OCI-LY3 (cell line): Measurements from ENCODE around the gene KIFAP3.
A peak's percentile ranks its signal among the peaks of the same experiment; 100 is the strongest.
"Not testable (repeated sequence)": the region's sequence is repeated elsewhere in the genome, so short reads cannot be mapped to it uniquely, and the experiment has no call there.

Experiments
- H2AFZ ChIP-seq: fragments of 200-600, 300-600 bp; shearing (Covaris generic); 2 replicates; pipeline ENCODE4 v1.6.0; 2014; ENCODE audit warnings: antibody characterized with exemption, low read depth, low read length
- H3K27ac ChIP-seq: fragments of 200-600, 300-600 bp; sonication (generic); 2 replicates; pipeline ENCODE4 v1.5.1; 2014; ENCODE audit warnings: mild to moderate bottlenecking, low read length, moderate library complexity, mixed read lengths
- H3K27me3 ChIP-seq: fragments of 200-600, 300-600 bp; sonication (generic); 2 replicates; pipeline ENCODE4 v1.6.1; 2014; ENCODE audit warnings: low read depth, low read length, mixed read lengths
- H3K36me3 ChIP-seq: fragments of 200-600, 300-600 bp; sonication (generic); replicated peaks from 2 replicates; pipeline ENCODE3; 2014; ENCODE audit warnings: low read depth, low read length, mixed read lengths
- H3K4me1 ChIP-seq: fragments of 300-600, 200-600 bp; sonication (generic); 2 replicates; pipeline ENCODE4 v1.6.1; 2014; ENCODE audit warnings: low read length, mixed read lengths
- H3K4me2 ChIP-seq: fragments of 200-600, 300-600 bp; sonication (generic); 2 replicates; pipeline ENCODE4 v1.6.1; 2014; ENCODE audit warnings: low read length, mixed read lengths
- H3K4me3 ChIP-seq: fragments of 300-600, 200-600 bp; sonication (generic); 2 replicates; pipeline ENCODE4 v1.5.1; 2014; ENCODE audit warnings: antibody characterized with exemption, mild to moderate bottlenecking, low read length, moderate library complexity
- H3K79me2 ChIP-seq: fragments of 300-600, 200-600 bp; shearing (Covaris generic); 2 replicates; pipeline ENCODE4 v1.6.1; 2014; ENCODE audit warnings: mild to moderate bottlenecking, low read length, mixed read lengths
- H3K9ac ChIP-seq: fragments of 300-600, 200-600 bp; shearing (Covaris generic); 2 replicates; pipeline ENCODE4 v1.6.0; 2014; ENCODE audit warnings: mild to moderate bottlenecking, low read length, moderate library complexity
- H3K9me3 ChIP-seq: fragments of 200-600, 300-600 bp; shearing (Covaris generic); 2 replicates; pipeline ENCODE4 v1.6.1; 2014; ENCODE audit warnings: low read length, mixed read lengths; ENCODE audit not compliant: insufficient read depth
- H4K20me1 ChIP-seq: fragments of 200-600, 300-600 bp; sonication (generic); 2 replicates; pipeline ENCODE4 v1.6.1; 2016; ENCODE audit warnings: low read length, mixed read lengths; ENCODE audit not compliant: insufficient read depth
- CTCF ChIP-seq: fragments of 200-600, 300-600 bp; sonication (generic); IDR thresholded peaks from 2 replicates; pipeline ENCODE4 v1.5.1; 2014; ENCODE audit warnings: antibody characterized with exemption, low read length, low read depth
- EZH2phosphoT487 ChIP-seq: fragments of 200-600 bp; shearing (Covaris generic); IDR thresholded peaks from 2 replicates; pipeline ENCODE4 v1.6.1; 2018; ENCODE audit warnings: antibody characterized with exemption, mixed run types, low read depth

KIFAP3 gene

GRCh38 chr1:169874229-169874628, 200.3 kb downstream of the KIFAP3 start:
- no peak for TF ChIP-seq CTCF
- no peak for TF ChIP-seq EZH2phosphoT487
- Histone ChIP-seq H3K4me1 (peaks cover 17% of the 10 kb centered on the region), H3K79me2 (0 out of 2 replicates have a peak, but pooled peaks cover under 1% of the 10 kb centered on the region), H3K9ac (no peak overlapping the region), H3K36me3 (peaks cover 66% of the 10 kb centered on the region), H2AFZ (no peak overlapping the region), H3K9me3 (no peaks in the 10 kb centered on the region), H3K4me2 (peak overlapping the region; percentile 36), H3K27ac (peak overlapping the region; percentile 19), H4K20me1 (no peaks in the 10 kb centered on the region), H3K27me3 (no peaks in the 10 kb centered on the region), H3K4me3 (peak overlapping the region; percentile 12; the same call in 1 of the 2 replicates)

GRCh38 chr1:169873582-169874199, 200.8 kb downstream of the KIFAP3 start:
- peaks cover 71% of the 10 kb centered on the region for H3K36me3 ChIP-seq
- no peak overlapping the region for H3K9ac ChIP-seq
- no peaks in the 10 kb centered on the region for H3K79me2 ChIP-seq
- H3K4me3 ChIP-seq, result peak overlapping the region; percentile 12; the same call in 1 of the 2 replicates
- H3K27ac ChIP-seq, result peak overlapping the region; percentile 29
- no peaks in the 10 kb centered on the region for H4K20me1 ChIP-seq
- no peaks in the 10 kb centered on the region for H3K27me3 ChIP-seq
- peak overlapping the region; percentile 36 for H3K4me2 ChIP-seq
- peaks cover 14% of the 10 kb centered on the region for H3K4me1 ChIP-seq
- H2AFZ ChIP-seq, result no peak overlapping the region
- TF ChIP-seq CTCF (no peak), EZH2phosphoT487 (no peak)
- H3K9me3 ChIP-seq, result no peaks in the 10 kb centered on the region

GRCh38 chr1:169872906-169873305, 201.6 kb downstream of the KIFAP3 start:
- Histone ChIP-seq H3K4me1 (peaks cover 14% of the 10 kb centered on the region), H3K4me3 (no peak overlapping the region), H3K27me3 (no peaks in the 10 kb centered on the region), H3K9ac (no peak overlapping the region), H2AFZ (no peak overlapping the region), H3K79me2 (no peaks in the 10 kb centered on the region), H4K20me1 (no peaks in the 10 kb centered on the region), H3K36me3 (peaks cover 78% of the 10 kb centered on the region), H3K27ac (no peak overlapping the region), H3K9me3 (no peaks in the 10 kb centered on the region), H3K4me2 (no peak overlapping the region)
- TF ChIP-seq CTCF, result no peak
- no peak for TF ChIP-seq EZH2phosphoT487

GRCh38 chr1:169871988-169872387, 202.5 kb downstream of the KIFAP3 start:
- Histone ChIP-seq H3K4me1 (peaks cover 14% of the 10 kb centered on the region), H3K36me3 (peaks cover 81% of the 10 kb centered on the region)
- H3K27me3 ChIP-seq, H3K4me3 ChIP-seq, H3K4me2 ChIP-seq, H3K9ac ChIP-seq, H3K9me3 ChIP-seq, H4K20me1 ChIP-seq, H2AFZ ChIP-seq, H3K27ac ChIP-seq, H3K79me2 ChIP-seq: not testable (repeated sequence)
